GM12891 (cell line): ENCODE measurements around the gene WFDC10B. TPM values are rescaled to one million over a fixed set of nuclear protein-coding genes. Genes with fewer than 3 reads are reported as not detected.
"Not testable (repeated sequence)": the region's sequence is repeated elsewhere in the genome, so short reads cannot be mapped to it uniquely, and the experiment has no call there.

Experiments used
- DNase-seq: peaks from one replicate; pipeline ENCODE4 v3.0.0; 2011; ENCODE audit warnings: low spot score; ENCODE audit not compliant: insufficient read length
- FAIRE-seq: peaks from 2 replicates; lab custom pipeline; 2011; peaks lifted over from hg19 to GRCh38; lab: Jason Lieb, UNC
- PAX5 ChIP-seq: IDR thresholded peaks from 2 replicates; pipeline ENCODE4 v1.6.1; 2011; ENCODE audit warnings: low read length, moderate library complexity, mild to moderate bottlenecking; ENCODE audit not compliant: insufficient read depth, severe bottlenecking
- POLR2A ChIP-seq: IDR thresholded peaks from 2 replicates; pipeline ENCODE4 v1.6.1; 2011; ENCODE audit warnings: low read depth, low read length, control low read depth
- POLR2AphosphoS5 ChIP-seq: IDR thresholded peaks from 2 replicates; pipeline ENCODE4 v1.6.1; 2011; ENCODE audit warnings: low read depth, low read length, control low read depth
- POU2F2 ChIP-seq: IDR thresholded peaks from 2 replicates; pipeline ENCODE4 v1.6.1; 2011; ENCODE audit warnings: low read depth, mild to moderate bottlenecking, control low read depth, low read length, moderate library complexity
- SPI1 ChIP-seq: IDR thresholded peaks from 2 replicates; pipeline ENCODE4 v1.6.1; 2011; ENCODE audit warnings: low read depth, low read length, control low read depth
- TAF1 ChIP-seq: IDR thresholded peaks from 2 replicates; pipeline ENCODE4 v1.6.1; 2011; ENCODE audit warnings: low read depth, low read length, control low read depth
- polyA plus RNA-seq: library from polyadenylated mRNA; unstranded; fragments of >200 nt; gene quantifications from one replicate; pipeline ENCODE4 v1.2.1, GENCODE V29; 2012; ENCODE audit warnings: low read depth, missing spikeins, inconsistent platforms; ENCODE audit not compliant: missing spikeins

Gene WFDC10B
- not detected for polyA plus RNA-seq

GRCh38 chr20:45704969-45705637 is at the start of gene WFDC10B:
Gene WFDC10B, minus strand, starts transcription at chr20:45705019. Its CDS starts 19,027 bp downstream, at chr20:45685992.
- DNase-seq (no peak), FAIRE-seq (no peak)
- no peak for TF ChIP-seq TAF1

DNA sequence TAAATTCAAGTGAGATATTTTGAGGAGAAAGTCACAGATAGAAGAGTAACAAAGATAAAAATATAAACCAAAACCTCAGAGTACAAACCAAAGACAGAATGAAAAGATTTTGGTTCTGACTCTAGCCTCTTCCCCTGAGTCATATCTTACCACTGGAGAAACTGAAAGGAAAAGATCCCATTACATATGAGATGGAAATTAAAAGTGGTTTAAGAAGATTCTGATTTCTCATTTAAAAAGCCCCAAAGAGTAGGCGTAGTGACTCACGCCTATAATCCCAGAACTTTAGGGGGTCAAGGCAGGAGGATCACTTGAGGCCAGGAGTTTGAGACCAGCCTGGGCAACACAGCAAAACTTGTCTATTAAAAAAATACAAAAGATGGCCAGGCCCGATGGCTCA is 47.9 kb upstream of the WFDC10B start:
- FAIRE-seq (no peak), DNase-seq (no peak)
- no peak for TF ChIP-seq POU2F2
- TF ChIP-seq POLR2A, result no peak
- no peak for TF ChIP-seq POLR2AphosphoS5
- no peak for TF ChIP-seq TAF1
- TF ChIP-seq PAX5, result no peak
- no peak for TF ChIP-seq SPI1

- TF ChIP-seq POLR2AphosphoS5 (no peak), POLR2A (no peak), SPI1 (no peak), PAX5 (no peak), POU2F2 (no peak), TAF1 (no peak)
- FAIRE-seq, result no peak
- no peak for DNase-seq
Observed at GRCh38 chr20:45751721-45752120, 46.9 kb upstream of the WFDC10B start.

DNA sequence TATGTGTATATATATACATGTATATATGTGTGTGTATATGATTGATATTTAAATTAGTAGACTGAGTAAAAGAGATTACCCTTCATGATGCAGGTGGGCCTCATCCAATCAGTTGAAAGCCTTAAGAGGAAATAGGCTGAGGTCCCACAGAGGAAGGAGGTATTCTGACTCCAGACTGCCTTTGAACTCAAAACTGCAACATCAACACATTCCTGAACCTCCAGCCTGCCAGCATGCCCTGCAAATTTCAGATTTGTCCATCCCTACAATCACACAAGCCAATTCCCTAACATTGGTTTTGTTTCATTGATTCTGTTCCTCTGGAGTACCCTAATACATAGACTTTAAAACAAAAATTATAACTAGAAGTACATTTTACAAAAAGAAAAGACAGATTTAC is 40.2 kb upstream of the WFDC10B start:
- TF ChIP-seq POLR2A (no peak), PAX5 (no peak), POU2F2 (no peak), POLR2AphosphoS5 (no peak), TAF1 (no peak), SPI1 (no peak)
- FAIRE-seq (no peak), DNase-seq (no peak)

- no peak for TF ChIP-seq POU2F2
- TF ChIP-seq POLR2AphosphoS5, result no peak
- TF ChIP-seq POLR2A, result no peak
- no peak for TF ChIP-seq PAX5
- no peak for TF ChIP-seq TAF1
- no peak for TF ChIP-seq SPI1
- FAIRE-seq, result no peak
- DNase-seq, result no peak
Observed at GRCh38 chr20:45742596-45742995, 37.8 kb upstream of the WFDC10B start.

DNA sequence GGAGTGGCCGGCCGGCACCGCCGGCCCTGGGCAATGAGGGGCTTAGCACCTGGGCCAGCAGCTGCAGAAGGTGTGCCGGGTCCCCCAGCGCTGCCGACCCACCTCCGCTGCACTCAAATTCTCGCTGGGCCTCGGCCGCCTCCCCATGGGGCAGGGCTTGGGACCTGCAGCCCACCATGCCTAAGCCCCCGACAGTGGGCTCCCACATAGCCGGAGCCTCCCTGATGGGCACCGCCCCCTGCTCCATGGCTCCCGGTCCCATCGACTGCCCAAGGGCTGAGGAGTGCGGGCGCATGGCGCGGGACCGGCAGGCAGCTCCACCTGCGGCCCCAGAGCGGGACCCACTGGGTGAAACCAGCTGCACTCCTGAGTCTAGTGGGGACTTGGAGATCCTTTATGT is 31.2 kb upstream of the WFDC10B start:
- no peak for DNase-seq
- TF ChIP-seq PAX5 (no peak), SPI1 (no peak), POLR2AphosphoS5 (no peak), POU2F2 (no peak), POLR2A (no peak), TAF1 (no peak)
- no peak for FAIRE-seq

DNA sequence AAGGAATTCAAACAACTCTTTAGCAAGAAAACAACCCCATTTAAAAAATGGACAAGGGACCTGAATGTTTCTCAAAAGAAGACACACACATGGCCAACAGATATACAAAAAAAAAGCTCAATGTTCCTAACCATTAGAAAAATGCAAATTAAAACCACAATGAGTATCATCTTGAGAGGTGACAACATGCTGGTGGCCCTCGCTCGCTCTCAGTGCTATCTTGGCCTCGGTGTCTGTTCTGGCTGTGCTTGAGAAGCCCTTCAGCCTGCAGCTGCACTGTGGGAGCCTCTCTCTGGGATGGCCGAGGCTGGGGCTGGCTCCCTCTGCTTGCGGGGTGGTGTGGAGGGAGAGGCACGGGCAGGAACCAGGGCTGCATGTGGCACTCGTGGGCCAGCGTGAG is 30.7 kb upstream of the WFDC10B start:
- no peak for FAIRE-seq
- TF ChIP-seq SPI1 (no peak), TAF1 (no peak), POLR2A (no peak), POLR2AphosphoS5 (no peak), PAX5 (no peak), POU2F2 (no peak)
- DNase-seq, result no peak

GRCh38 chr20:45732199-45732598 is 27.4 kb upstream of the WFDC10B start:
- FAIRE-seq (no peak), DNase-seq (no peak)
- TF ChIP-seq TAF1, result no peak
- no peak for TF ChIP-seq POU2F2
- TF ChIP-seq PAX5, result no peak
- TF ChIP-seq POLR2A, result no peak

GRCh38 chr20:45727044-45727443 is 22.2 kb upstream of the WFDC10B start:
- FAIRE-seq (no peak), DNase-seq (no peak)
- TF ChIP-seq SPI1 (no peak), PAX5 (no peak), POLR2AphosphoS5 (no peak), TAF1 (no peak), POU2F2 (no peak), POLR2A (no peak)

DNA sequence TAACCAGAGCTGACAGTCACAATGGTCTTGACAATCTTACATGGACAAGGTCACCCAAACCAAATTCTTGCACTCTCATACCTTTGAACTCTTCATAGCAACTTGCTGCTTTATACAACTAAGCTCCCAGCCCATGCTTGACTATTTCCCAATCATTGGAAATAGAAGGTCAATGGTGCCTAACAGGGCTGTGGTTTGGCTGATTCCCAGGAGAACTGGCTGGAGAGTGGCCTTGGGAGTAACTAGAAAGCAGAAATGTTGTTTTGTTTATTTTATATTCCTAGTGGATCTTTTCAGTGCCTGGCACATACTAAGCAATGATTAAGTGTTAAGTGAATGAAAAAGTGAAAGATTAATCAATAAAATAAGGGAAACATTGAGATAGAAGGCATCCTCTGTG is 20.3 kb upstream of the WFDC10B start:
- no peak for FAIRE-seq
- TF ChIP-seq POU2F2 (no peak), SPI1 (no peak), TAF1 (no peak), PAX5 (no peak), POLR2AphosphoS5 (no peak), POLR2A (no peak)
- DNase-seq, result no peak

GRCh38 chr20:45722047-45722446 is 17.2 kb upstream of the WFDC10B start, which contains the start of gene SPINT4:
Gene SPINT4, plus strand, starts transcription at chr20:45722347. Its CDS starts 21 bp downstream, at chr20:45722368.
- no peak for FAIRE-seq
- TF ChIP-seq SPI1 (no peak), TAF1 (no peak), POLR2AphosphoS5 (no peak), POU2F2 (no peak)

GRCh38 chr20:45716141-45716688 is 11.4 kb upstream of the WFDC10B start:
- DNase-seq, FAIRE-seq: not testable (repeated sequence)

More at GRCh38 chr20:45722047-45722446, 17.2 kb upstream of the WFDC10B start, which contains the start of gene SPINT4:
- no peak for DNase-seq
